MM.1S (cell line): Measurements from ENCODE around the gene ITGB8.
"Not testable (repeated sequence)": the region's sequence is repeated elsewhere in the genome, so short reads cannot be mapped to it uniquely, and the experiment has no call there.

ENCODE experiments used
- DNase-seq: peaks from one replicate; pipeline ENCODE4 v3.0.0-alpha.2; 2015
- H2AFZ ChIP-seq: fragments of 300-600 bp; sonication (generic); 2 replicates; pipeline ENCODE4 v1.6.0; 2016; ENCODE audit warnings: antibody characterized with exemption, low read length
- H3F3A ChIP-seq: fragments of 300-600 bp; sonication (generic); 2 replicates; pipeline ENCODE4 v1.6.1; 2016; ENCODE audit warnings: mild to moderate bottlenecking, antibody characterized with exemption, low read length, moderate library complexity, mixed read lengths; ENCODE audit not compliant: insufficient read depth
- H3K27ac ChIP-seq: fragments of 300-600 bp; sonication (generic); 2 replicates; pipeline ENCODE4 v1.5.1; 2016; ENCODE audit warnings: mild to moderate bottlenecking, low read length
- H3K27me3 ChIP-seq: fragments of 300-600 bp; sonication (generic); replicated peaks from 2 replicates; pipeline ENCODE4 v1.6.0; 2016; ENCODE audit warnings: low read length; ENCODE audit not compliant: insufficient read depth
- H3K36me3 ChIP-seq: fragments of 300-600 bp; sonication (generic); replicated peaks from 2 replicates; pipeline ENCODE4 v1.6.1; 2016; ENCODE audit warnings: mild to moderate bottlenecking, low read length, mixed read lengths; ENCODE audit not compliant: insufficient read depth
- H3K4me1 ChIP-seq: fragments of 300-600 bp; sonication (generic); 2 replicates; pipeline ENCODE4 v1.6.1; 2016; ENCODE audit warnings: low read length, mixed read lengths
- H3K4me2 ChIP-seq: fragments of 300-600 bp; sonication (generic); 2 replicates; pipeline ENCODE4 v1.6.0; 2016; ENCODE audit warnings: low read depth, low read length
- H3K4me3 ChIP-seq: fragments of 300-600 bp; sonication (generic); 2 replicates; pipeline ENCODE4 v1.5.1; 2016; ENCODE audit warnings: low read length, mixed read lengths
- H3K79me2 ChIP-seq: fragments of 300-600 bp; sonication (generic); 2 replicates; pipeline ENCODE4 v1.6.1; 2016; ENCODE audit warnings: mixed run types, low read length, mixed read lengths
- H3K9ac ChIP-seq: fragments of 300-600 bp; sonication (generic); 2 replicates; pipeline ENCODE4 v1.6.1; 2016; ENCODE audit warnings: low read length, mixed read lengths
- H3K9me2 ChIP-seq: fragments of 300-600 bp; sonication (generic); replicated peaks from 2 replicates; pipeline ENCODE4 v1.6.1; 2016; ENCODE audit warnings: mild to moderate bottlenecking, low read length, mixed read lengths; ENCODE audit not compliant: insufficient read depth
- H3K9me3 ChIP-seq: fragments of 300-600 bp; sonication (generic); replicated peaks from 2 replicates; pipeline ENCODE4 v1.6.1; 2016; ENCODE audit warnings: mild to moderate bottlenecking, low read length, mixed read lengths; ENCODE audit not compliant: insufficient read depth
- H4K20me1 ChIP-seq: fragments of 300-600 bp; sonication (generic); 2 replicates; pipeline ENCODE4 v1.6.1; 2016; ENCODE audit warnings: mild to moderate bottlenecking, low read length, moderate library complexity, mixed read lengths; ENCODE audit not compliant: insufficient read depth
- EZH2 ChIP-seq: fragments of 300-600 bp; sonication (generic); optimal IDR thresholded peaks from 2 replicates; pipeline ENCODE3; 2017; ENCODE audit warnings: low read depth, mild to moderate bottlenecking, antibody characterized with exemption, low read length, mixed read lengths
- EZH2phosphoT487 ChIP-seq: fragments of 300-600 bp; sonication (generic); IDR thresholded peaks from 2 replicates; pipeline ENCODE4 v1.6.1; 2018; ENCODE audit warnings: antibody characterized with exemption, low read length
- TF ChIP-seq, protein P1 (sequence below): fragments of 300-600 bp; sonication (generic); IDR thresholded peaks from 2 replicates; pipeline ENCODE4 v1.5.1; 2016; ENCODE audit warnings: antibody characterized with exemption, low read length, mixed read lengths

The ITGB8 gene

GRCh38 chr7:20385126-20385525, 54.4 kb downstream of the ITGB8 start:
- no peak overlapping the region for H3K4me2 ChIP-seq
- no peak overlapping the region for H3K27ac ChIP-seq
- H2AFZ ChIP-seq = no peak overlapping the region
- no peak for DNase-seq
- TF ChIP-seq EZH2phosphoT487 = no peak
- TF ChIP-seq, protein P1, sequence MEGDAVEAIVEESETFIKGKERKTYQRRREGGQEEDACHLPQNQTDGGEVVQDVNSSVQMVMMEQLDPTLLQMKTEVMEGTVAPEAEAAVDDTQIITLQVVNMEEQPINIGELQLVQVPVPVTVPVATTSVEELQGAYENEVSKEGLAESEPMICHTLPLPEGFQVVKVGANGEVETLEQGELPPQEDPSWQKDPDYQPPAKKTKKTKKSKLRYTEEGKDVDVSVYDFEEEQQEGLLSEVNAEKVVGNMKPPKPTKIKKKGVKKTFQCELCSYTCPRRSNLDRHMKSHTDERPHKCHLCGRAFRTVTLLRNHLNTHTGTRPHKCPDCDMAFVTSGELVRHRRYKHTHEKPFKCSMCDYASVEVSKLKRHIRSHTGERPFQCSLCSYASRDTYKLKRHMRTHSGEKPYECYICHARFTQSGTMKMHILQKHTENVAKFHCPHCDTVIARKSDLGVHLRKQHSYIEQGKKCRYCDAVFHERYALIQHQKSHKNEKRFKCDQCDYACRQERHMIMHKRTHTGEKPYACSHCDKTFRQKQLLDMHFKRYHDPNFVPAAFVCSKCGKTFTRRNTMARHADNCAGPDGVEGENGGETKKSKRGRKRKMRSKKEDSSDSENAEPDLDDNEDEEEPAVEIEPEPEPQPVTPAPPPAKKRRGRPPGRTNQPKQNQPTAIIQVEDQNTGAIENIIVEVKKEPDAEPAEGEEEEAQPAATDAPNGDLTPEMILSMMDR = no peak
- TF ChIP-seq EZH2 = no peak
- no peaks in the 10 kb centered on the region for H3K9me3 ChIP-seq
- H3K4me3 ChIP-seq = no peak overlapping the region
- no peaks in the 10 kb centered on the region for H3K9me2 ChIP-seq
- H3K79me2 ChIP-seq = no peaks in the 10 kb centered on the region
- H4K20me1 ChIP-seq = no peaks in the 10 kb centered on the region
- H3K4me1 ChIP-seq = peaks cover 11% of the 10 kb centered on the region
- no peaks in the 10 kb centered on the region for H3K36me3 ChIP-seq
- H3K27me3 ChIP-seq = no peaks in the 10 kb centered on the region
- no peak overlapping the region for H3K9ac ChIP-seq
- no peaks in the 10 kb centered on the region for H3F3A ChIP-seq

- TF ChIP-seq EZH2 (no peak), EZH2phosphoT487 (no peak)
- TF ChIP-seq, protein P1 = no peak
- Histone ChIP-seq H3K9me2 (no peaks in the 10 kb centered on the region), H3K79me2 (no peaks in the 10 kb centered on the region), H3K9ac (no peak overlapping the region), H4K20me1 (no peaks in the 10 kb centered on the region), H3K36me3 (no peaks in the 10 kb centered on the region), H2AFZ (no peak overlapping the region), H3K4me1 (peaks cover 21% of the 10 kb centered on the region), H3F3A (no peaks in the 10 kb centered on the region), H3K27ac (no peak overlapping the region), H3K9me3 (no peaks in the 10 kb centered on the region), H3K27me3 (no peaks in the 10 kb centered on the region), H3K4me3 (no peak overlapping the region), H3K4me2 (no peak overlapping the region)
- no peak for DNase-seq
Observed at GRCh38 chr7:20388084-20388483, 57.4 kb downstream of the ITGB8 start.

- not testable (repeated sequence) for H2AFZ ChIP-seq, H3K79me2 ChIP-seq
Observed at GRCh38 chr7:20389192-20389591, 58.5 kb downstream of the ITGB8 start.

DNA sequence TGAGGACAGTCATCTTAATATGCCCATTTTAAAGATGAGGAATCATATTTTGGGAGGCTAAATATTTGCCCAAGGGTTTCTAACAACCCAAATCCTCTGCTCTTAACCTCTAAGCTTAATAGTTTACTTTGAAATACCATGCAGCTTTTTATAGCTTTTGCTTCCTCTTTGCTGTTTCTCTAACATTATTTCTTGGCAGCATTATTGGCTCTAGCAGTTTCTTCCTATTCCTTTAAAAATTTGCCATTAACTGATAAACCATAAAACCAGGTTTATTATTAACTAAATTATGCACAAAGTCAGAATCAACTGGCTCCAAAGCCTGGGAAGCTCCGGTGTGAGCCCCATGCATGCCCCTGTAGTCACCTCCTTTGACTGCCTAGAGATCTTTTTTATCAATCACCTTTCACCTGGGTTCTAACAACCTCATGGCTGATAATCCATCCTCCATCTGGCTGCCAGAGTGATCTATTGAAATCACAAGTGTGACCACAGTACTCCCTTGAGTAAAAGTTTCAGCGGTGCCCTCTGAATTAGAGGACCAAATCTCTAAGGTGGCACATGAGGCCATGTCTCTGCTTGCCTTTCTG, 62.4 kb downstream of the ITGB8 start:
- Histone ChIP-seq H3F3A (peaks cover 17% of the 10 kb centered on the region), H3K79me2 (no peaks in the 10 kb centered on the region), H3K27ac (no peak overlapping the region), H3K4me1 (peaks cover 50% of the 10 kb centered on the region), H3K9ac (no peak overlapping the region), H3K9me3 (no peaks in the 10 kb centered on the region), H3K4me3 (no peak overlapping the region), H3K4me2 (no peak overlapping the region), H3K9me2 (no peaks in the 10 kb centered on the region), H3K27me3 (no peaks in the 10 kb centered on the region), H2AFZ (no peak overlapping the region), H4K20me1 (no peaks in the 10 kb centered on the region), H3K36me3 (no peaks in the 10 kb centered on the region)
- no peak for DNase-seq
- TF ChIP-seq, protein P1 = no peak
- TF ChIP-seq EZH2 (no peak), EZH2phosphoT487 (no peak)

More at GRCh38 chr7:20389192-20389591, 58.5 kb downstream of the ITGB8 start:
- H3K4me2 ChIP-seq = 0 out of 2 replicates have a peak overlapping the region, but pooled peaks have one; percentile 4
- not testable (repeated sequence) for H3K4me3 ChIP-seq, H3K9me2 ChIP-seq, H3K9ac ChIP-seq, H3K27me3 ChIP-seq, H3K9me3 ChIP-seq, H4K20me1 ChIP-seq, H3K36me3 ChIP-seq, H3F3A ChIP-seq
- H3K4me1 ChIP-seq = peaks cover 28% of the 10 kb centered on the region
- peak; percentile 42 for DNase-seq
- peak overlapping the region; percentile 14; the same call in 1 of the 2 replicates for H3K27ac ChIP-seq
